ENCODE data around the gene AP2S1.

The AP2S1 gene

GRCh38 chr19:46867170-46867569 lies 16.5 kb upstream of the AP2S1 start:
- no peak overlapping the region for H3K9ac ChIP-seq (ENCODE audit: low read length)
- H3K4me1 ChIP-seq (ENCODE audit: low read length) = peaks cover 21% of the 10 kb centered on the region
- H3K27ac ChIP-seq (ENCODE audit: low read length) = no peak overlapping the region
- H3K4me3 ChIP-seq (ENCODE audit: low read length) = no peak overlapping the region
- H4K20me1 ChIP-seq (ENCODE audit: insufficient read depth, low read length) = peaks cover 72% of the 10 kb centered on the region
- TF ChIP-seq EZH2phosphoT487 (IDR thresholded peaks at IDR 0.05; ENCODE audit: low read depth) (no peak), CTCF (IDR thresholded peaks at IDR 0.05; ENCODE audit: low read depth, low read length) (no peak)
- H3K9me3 ChIP-seq (ENCODE audit: insufficient read depth, low read length) = no peaks in the 10 kb centered on the region
- H3K4me2 ChIP-seq (ENCODE audit: low read length) = no peak overlapping the region
- peaks cover 17% of the 10 kb centered on the region for H3K36me3 ChIP-seq (replicated peaks; ENCODE audit: low read depth, low read length)
- H2AFZ ChIP-seq (ENCODE audit: low read depth, low read length) = no peak overlapping the region
- peaks cover 100% of the 10 kb centered on the region for H3K79me2 ChIP-seq (ENCODE audit: low read length)
- H3K27me3 ChIP-seq (ENCODE audit: low read depth, low read length) = no peaks in the 10 kb centered on the region

GRCh38 chr19:46866407-46867136 lies 15.9 kb upstream of the AP2S1 start:
- peaks cover 17% of the 10 kb centered on the region for H3K36me3 ChIP-seq (replicated peaks; ENCODE audit: low read depth, low read length)
- peaks cover 100% of the 10 kb centered on the region for H3K79me2 ChIP-seq (ENCODE audit: low read length)
- H3K4me1 ChIP-seq (ENCODE audit: low read length) = peaks cover 23% of the 10 kb centered on the region
- TF ChIP-seq EZH2phosphoT487 (IDR thresholded peaks at IDR 0.05; ENCODE audit: low read depth) = no peak
- no peak for TF ChIP-seq CTCF (IDR thresholded peaks at IDR 0.05; ENCODE audit: low read depth, low read length)
- no peak overlapping the region for H3K9ac ChIP-seq (ENCODE audit: low read length)
- H3K4me2 ChIP-seq (ENCODE audit: low read length) = no peak overlapping the region
- H3K27me3 ChIP-seq (ENCODE audit: low read depth, low read length) = no peaks in the 10 kb centered on the region
- H3K4me3 ChIP-seq (ENCODE audit: low read length) = no peak overlapping the region
- no peaks in the 10 kb centered on the region for H3K9me3 ChIP-seq (ENCODE audit: insufficient read depth, low read length)
- H2AFZ ChIP-seq (ENCODE audit: low read depth, low read length) = no peak overlapping the region
- H4K20me1 ChIP-seq (ENCODE audit: insufficient read depth, low read length) = peaks cover 78% of the 10 kb centered on the region
- H3K27ac ChIP-seq (ENCODE audit: low read length) = no peak overlapping the region

- Histone ChIP-seq H3K4me2 (ENCODE audit: low read length) (peak overlapping the region; percentile 99), H2AFZ (ENCODE audit: low read depth, low read length) (no peak overlapping the region), H3K9me3 (ENCODE audit: insufficient read depth, low read length) (no peaks in the 10 kb centered on the region), H3K27ac (ENCODE audit: low read length) (no peak overlapping the region), H4K20me1 (ENCODE audit: insufficient read depth, low read length) (peaks cover 65% of the 10 kb centered on the region), H3K9ac (ENCODE audit: low read length) (no peak overlapping the region), H3K79me2 (ENCODE audit: low read length) (peaks cover 78% of the 10 kb centered on the region), H3K4me1 (ENCODE audit: low read length) (peaks cover 28% of the 10 kb centered on the region), H3K36me3 (replicated peaks; ENCODE audit: low read depth, low read length) (peaks cover 14% of the 10 kb centered on the region), H3K4me3 (ENCODE audit: low read length) (no peak overlapping the region), H3K27me3 (ENCODE audit: low read depth, low read length) (no peaks in the 10 kb centered on the region)
- TF ChIP-seq CTCF (IDR thresholded peaks at IDR 0.05; ENCODE audit: low read depth, low read length) (no peak), EZH2phosphoT487 (IDR thresholded peaks at IDR 0.05; ENCODE audit: low read depth) (no peak)
These were observed 13.4 kb upstream of the AP2S1 start for GRCh38 chr19:46863818-46864629.

GRCh38 chr19:46862974-46863632 lies 12.5 kb upstream of the AP2S1 start:
- Histone ChIP-seq H4K20me1 (ENCODE audit: insufficient read depth, low read length) (peaks cover 61% of the 10 kb centered on the region), H3K27ac (ENCODE audit: low read length) (no peak overlapping the region), H3K27me3 (ENCODE audit: low read depth, low read length) (no peaks in the 10 kb centered on the region), H3K9ac (ENCODE audit: low read length) (no peak overlapping the region), H3K9me3 (ENCODE audit: insufficient read depth, low read length) (no peaks in the 10 kb centered on the region), H3K79me2 (ENCODE audit: low read length) (peaks cover 69% of the 10 kb centered on the region), H2AFZ (ENCODE audit: low read depth, low read length) (no peak overlapping the region), H3K36me3 (replicated peaks; ENCODE audit: low read depth, low read length) (peaks cover 14% of the 10 kb centered on the region), H3K4me1 (ENCODE audit: low read length) (peaks cover 25% of the 10 kb centered on the region), H3K4me3 (ENCODE audit: low read length) (peak overlapping the region; percentile 88), H3K4me2 (ENCODE audit: low read length) (peak overlapping the region; percentile 99)
- no peak for TF ChIP-seq CTCF (IDR thresholded peaks at IDR 0.05; ENCODE audit: low read depth, low read length)
- no peak for TF ChIP-seq EZH2phosphoT487 (IDR thresholded peaks at IDR 0.05; ENCODE audit: low read depth)
